SK-N-MC (cell line): ENCODE measurements around the gene ATL1.
"Not testable (repeated sequence)": the region's sequence is repeated elsewhere in the genome, so short reads cannot be mapped to it uniquely, and the experiment has no call there.

Experiments
- DNase-seq: peaks from one replicate; pipeline ENCODE4 v3.0.0-alpha.2; 2011; ENCODE audit warnings: low read depth, low spot score
- H3K27ac ChIP-seq: fragments of 200-600 bp; sonication (generic); 2 replicates; pipeline ENCODE4 v1.5.1; 2016; ENCODE audit warnings: mixed run types
- H3K36me3 ChIP-seq: fragments of 200-600 bp; sonication (generic); 2 replicates; pipeline ENCODE4 v1.6.1; 2017; ENCODE audit warnings: antibody characterized with exemption, low read length, mixed read lengths; ENCODE audit not compliant: insufficient read depth
- H3K4me3 ChIP-seq: fragments of 200-600 bp; sonication (generic); 2 replicates; pipeline ENCODE4 v1.5.1; 2016
- H3K9ac ChIP-seq: fragments of 200-600 bp; sonication (generic); 2 replicates; pipeline ENCODE4 v1.8.0; 2017; ENCODE audit warnings: mixed run types, mixed read lengths; ENCODE audit not compliant: insufficient read length
- H3K9me3 ChIP-seq: fragments of 200-600 bp; sonication (generic); 2 replicates; pipeline ENCODE4 v1.6.1; 2017; ENCODE audit warnings: low read depth, mild to moderate bottlenecking, antibody characterized with exemption, low read length, moderate library complexity, mixed read lengths
- EZH2 ChIP-seq: fragments of 200-600 bp; sonication (generic); IDR thresholded peaks from one replicate; pipeline ENCODE4 v1.6.1; 2017; ENCODE audit warnings: antibody characterized with exemption
- FOXP2 ChIP-seq: optimal IDR thresholded peaks from 2 replicates; pipeline ENCODE3; 2011; ENCODE audit warnings: mild to moderate bottlenecking, moderate library complexity; ENCODE audit not compliant: insufficient read depth; ENCODE audit errors: extremely low read length, control extremely low read depth
- POLR2AphosphoS5 ChIP-seq: IDR thresholded peaks from 2 replicates; pipeline ENCODE4 v1.6.1; 2012; ENCODE audit warnings: mild to moderate bottlenecking, low read depth, low read length, borderline replicate concordance

Gene ATL1

DNA sequence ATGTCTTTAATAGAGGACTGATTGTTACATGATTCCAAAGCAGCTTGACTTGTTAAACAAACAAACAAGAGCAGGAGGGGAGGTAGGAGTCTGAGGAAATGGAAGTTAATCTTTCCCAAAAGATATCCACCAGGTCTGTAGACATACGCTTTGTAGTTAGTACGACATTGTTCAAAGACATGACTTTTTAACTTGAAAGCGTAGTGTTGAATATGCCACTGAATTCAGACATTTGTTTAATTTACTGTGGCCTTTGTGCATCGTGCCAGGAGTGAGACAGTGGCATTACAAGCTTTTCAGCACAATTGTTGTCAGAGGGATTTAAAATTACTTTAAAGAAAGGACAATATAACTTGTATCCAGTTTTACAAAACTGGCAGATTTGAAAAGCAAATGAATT, 55.1 kb downstream of the ATL1 start:
- Histone ChIP-seq H3K4me3 (no peak overlapping the region), H3K9me3 (no peaks in the 10 kb centered on the region), H3K9ac (no peak overlapping the region), H3K27ac (peak overlapping the region; percentile 33; the same call in 1 of the 2 replicates), H3K36me3 (no peaks in the 10 kb centered on the region)
- TF ChIP-seq EZH2, result no peak
- no peak for TF ChIP-seq FOXP2
- TF ChIP-seq POLR2AphosphoS5, result no peak
- no peak for DNase-seq

DNA sequence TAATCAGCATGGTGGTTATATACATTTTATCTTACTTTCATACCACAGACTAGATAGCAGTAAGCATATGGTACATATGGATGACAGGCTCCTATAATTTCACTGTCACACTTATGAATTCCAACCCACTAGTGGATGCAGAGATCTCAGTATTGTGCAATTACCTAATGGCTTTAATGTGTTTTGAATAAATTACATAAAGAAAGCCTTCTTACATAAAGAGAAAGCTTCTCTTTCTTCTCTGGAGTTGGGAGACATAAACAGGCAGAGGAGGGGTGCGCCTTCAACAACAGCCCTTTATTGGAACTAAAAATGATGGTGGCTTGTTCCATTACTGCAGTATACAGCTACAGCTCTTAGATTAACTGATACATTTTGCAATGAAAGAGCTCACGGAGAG, 55.6 kb downstream of the ATL1 start:
- Histone ChIP-seq H3K9ac (no peak overlapping the region), H3K9me3 (no peaks in the 10 kb centered on the region), H3K27ac (peak overlapping the region; percentile 33; the same call in 1 of the 2 replicates), H3K36me3 (no peaks in the 10 kb centered on the region), H3K4me3 (no peak overlapping the region)
- no peak for DNase-seq
- no peak for TF ChIP-seq FOXP2

DNA sequence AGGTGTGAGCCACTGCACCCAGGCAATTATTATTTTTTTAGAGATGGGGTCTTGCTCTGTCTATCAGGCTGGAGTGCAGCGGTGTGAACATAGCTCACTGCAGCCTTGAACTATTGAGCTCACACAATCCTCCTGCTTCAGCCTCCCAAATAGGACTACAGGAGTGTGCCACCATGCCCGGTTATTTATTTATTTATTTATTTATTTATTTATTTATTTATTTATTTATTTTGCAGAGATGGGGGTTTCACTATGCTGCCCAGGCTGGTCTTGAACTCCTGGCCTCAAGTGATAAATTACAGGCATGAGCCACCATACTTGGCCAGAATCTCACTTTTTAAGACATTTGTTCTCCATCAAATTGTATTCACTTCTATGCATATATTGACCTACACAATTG, 56.3 kb downstream of the ATL1 start:
- H3K27ac ChIP-seq, result no peak overlapping the region
- no peaks in the 10 kb centered on the region for H3K9me3 ChIP-seq
- TF ChIP-seq EZH2 (no peak), POLR2AphosphoS5 (no peak), FOXP2 (no peak)
- no peaks in the 10 kb centered on the region for H3K36me3 ChIP-seq
- H3K9ac ChIP-seq, result no peak overlapping the region
- H3K4me3 ChIP-seq, result no peak overlapping the region
- DNase-seq, result no peak

DNA sequence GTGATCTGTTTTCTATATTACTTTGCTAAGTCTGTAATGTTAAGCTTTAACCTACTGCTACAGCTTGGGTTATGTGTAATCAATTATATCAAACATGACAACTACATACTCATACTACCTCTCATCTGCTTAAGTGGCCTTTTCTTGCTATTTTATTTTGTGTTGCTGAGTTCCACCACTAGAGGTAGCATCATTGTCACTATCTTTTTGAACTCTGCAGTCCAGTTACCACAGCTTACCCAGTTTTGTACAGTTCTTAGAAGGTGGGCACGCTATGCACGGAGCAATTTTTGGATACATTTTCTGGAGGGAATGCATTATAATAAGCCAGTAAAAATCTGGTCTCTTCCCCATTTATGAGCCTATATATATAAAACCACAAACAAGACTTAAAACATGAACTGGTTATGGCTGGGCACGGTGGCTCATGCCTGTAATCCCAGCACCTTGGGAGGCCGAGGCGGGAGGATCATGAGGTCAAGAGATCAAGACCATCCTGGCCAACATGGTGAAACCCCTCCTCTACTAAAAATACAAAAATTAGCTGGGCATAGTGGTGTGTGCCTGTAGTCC, 59.7 kb downstream of the ATL1 start:
- H3K36me3 ChIP-seq, result no peaks in the 10 kb centered on the region
- DNase-seq, result no peak
- no peak overlapping the region for H3K9ac ChIP-seq
- TF ChIP-seq POLR2AphosphoS5, result no peak
- TF ChIP-seq EZH2, result no peak
- no peak for TF ChIP-seq FOXP2
- H3K27ac ChIP-seq, result no peak overlapping the region
- no peaks in the 10 kb centered on the region for H3K9me3 ChIP-seq
- no peak overlapping the region for H3K4me3 ChIP-seq

DNA sequence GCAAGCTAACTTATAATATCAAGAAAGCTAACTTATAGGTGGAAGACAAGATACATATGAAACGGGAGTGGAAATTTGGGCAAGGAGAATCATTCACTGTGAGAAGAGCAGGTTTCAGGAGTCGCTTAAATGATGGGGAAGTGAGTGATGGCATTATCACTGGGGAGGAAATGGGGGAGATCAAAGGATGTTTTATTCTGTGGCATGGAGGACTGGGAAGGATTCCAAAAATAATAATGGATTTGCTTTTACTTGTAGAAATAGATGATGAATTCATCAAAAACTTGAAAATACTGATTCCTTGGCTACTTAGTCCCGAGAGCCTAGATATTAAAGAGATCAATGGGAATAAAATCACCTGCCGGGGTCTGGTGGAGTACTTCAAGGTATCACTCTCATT, 60.4 kb downstream of the ATL1 start:
- H3K9ac ChIP-seq, result no peak overlapping the region
- no peak overlapping the region for H3K4me3 ChIP-seq
- TF ChIP-seq POLR2AphosphoS5 (no peak), FOXP2 (no peak), EZH2 (no peak)
- H3K27ac ChIP-seq, result no peak overlapping the region
- DNase-seq, result no peak
- no peaks in the 10 kb centered on the region for H3K9me3 ChIP-seq
- H3K36me3 ChIP-seq, result no peaks in the 10 kb centered on the region

DNA sequence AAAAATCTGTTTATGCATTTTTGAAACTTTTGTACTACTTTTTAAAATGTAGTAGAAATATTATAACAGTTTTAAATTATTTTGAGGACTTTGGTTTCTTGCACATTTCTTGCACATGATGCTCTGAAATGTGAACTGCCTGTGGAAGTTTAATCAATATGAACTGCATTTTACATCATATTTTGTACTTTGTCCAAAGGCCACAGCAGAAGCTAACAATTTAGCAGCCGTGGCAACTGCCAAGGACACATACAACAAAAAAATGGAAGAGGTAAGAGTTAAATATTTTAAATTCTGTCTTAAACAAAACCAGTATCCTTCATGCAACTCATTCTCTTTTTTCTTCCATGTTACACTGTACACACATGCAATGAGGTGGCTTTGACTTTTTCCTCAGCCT, 63.0 kb downstream of the ATL1 start:
- no peaks in the 10 kb centered on the region for H3K36me3 ChIP-seq
- DNase-seq, result no peak
- TF ChIP-seq EZH2 (no peak), FOXP2 (no peak), POLR2AphosphoS5 (no peak)
- H3K4me3 ChIP-seq, result no peak overlapping the region
- no peak overlapping the region for H3K9ac ChIP-seq
- H3K27ac ChIP-seq, result no peak overlapping the region
- no peaks in the 10 kb centered on the region for H3K9me3 ChIP-seq

DNA sequence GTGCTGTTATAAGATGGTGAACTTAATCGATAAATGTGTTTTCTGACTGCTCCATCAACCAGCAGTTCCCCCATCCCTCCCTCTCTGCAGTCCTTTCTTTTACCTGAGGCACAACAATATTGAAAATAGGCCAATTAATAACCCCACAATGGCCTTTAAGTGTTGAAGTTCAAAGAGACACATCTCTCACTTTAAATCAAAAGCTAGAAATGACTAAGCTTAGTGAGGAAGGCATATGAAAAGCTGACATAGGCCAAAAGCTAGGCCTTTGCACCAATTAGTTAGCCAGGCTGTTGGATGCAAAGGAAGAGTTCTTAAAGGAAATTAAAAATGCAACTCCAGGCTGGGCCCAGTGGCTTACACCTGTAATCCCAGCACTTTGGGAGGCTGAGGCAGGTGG, 64.5 kb downstream of the ATL1 start:
- H3K4me3 ChIP-seq, result no peak overlapping the region
- no peak for TF ChIP-seq EZH2
- TF ChIP-seq POLR2AphosphoS5, result no peak
- TF ChIP-seq FOXP2, result no peak
- H3K9ac ChIP-seq, result no peak overlapping the region
- no peaks in the 10 kb centered on the region for H3K9me3 ChIP-seq
- no peak overlapping the region for H3K27ac ChIP-seq
- no peak for DNase-seq
- no peaks in the 10 kb centered on the region for H3K36me3 ChIP-seq

DNA sequence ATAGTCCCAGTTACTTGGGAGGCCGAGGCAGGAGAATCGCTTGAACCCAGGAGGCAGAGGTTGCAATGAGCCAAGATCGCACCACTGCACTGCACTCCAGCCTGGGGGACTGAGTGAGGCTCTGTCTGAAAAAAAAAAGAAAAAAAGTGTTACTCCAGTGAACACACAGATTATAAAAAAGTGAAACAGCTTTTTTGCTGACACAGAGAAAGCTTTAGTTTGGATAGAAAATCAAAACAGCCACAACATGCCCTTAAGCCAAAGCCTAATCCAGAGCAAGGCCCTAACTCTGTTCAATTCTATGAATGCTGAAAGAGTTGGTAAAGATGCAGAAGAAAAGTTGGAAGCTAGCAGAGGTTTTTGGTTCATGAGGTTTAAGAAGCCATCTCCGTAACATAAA, 65.0 kb downstream of the ATL1 start:
- not testable (repeated sequence) for H3K9ac ChIP-seq, H3K4me3 ChIP-seq, H3K36me3 ChIP-seq, DNase-seq, H3K27ac ChIP-seq, H3K9me3 ChIP-seq

DNA sequence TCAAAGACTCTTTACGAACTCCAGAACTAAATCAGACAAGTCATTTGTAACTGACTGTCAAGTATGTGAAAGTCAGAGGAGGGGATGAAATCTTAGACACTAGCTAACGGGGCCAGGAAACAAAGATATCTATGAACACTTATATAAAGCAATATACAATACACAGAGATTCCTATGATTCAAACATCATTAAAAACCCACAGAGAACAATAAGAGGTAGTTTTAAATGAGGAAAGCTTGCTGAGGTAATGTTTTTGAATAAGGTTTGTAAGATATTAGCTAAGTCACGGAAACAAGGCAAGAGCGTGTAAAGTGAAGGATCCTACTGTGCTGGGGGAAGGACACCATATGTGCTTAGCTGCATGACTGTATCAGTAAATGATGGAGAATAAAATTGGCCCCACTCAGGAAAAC, 71.5 kb downstream of the ATL1 start:
- H3K27ac ChIP-seq, result peak overlapping the region; percentile 56
- DNase-seq, result no peak
- H3K36me3 ChIP-seq, result no peaks in the 10 kb centered on the region; the same call in 1 of the 2 replicates
- H3K9me3 ChIP-seq, result no peaks in the 10 kb centered on the region
- H3K4me3 ChIP-seq, result no peak overlapping the region
- TF ChIP-seq EZH2, result no peak
- TF ChIP-seq FOXP2, result no peak
- no peak for TF ChIP-seq POLR2AphosphoS5
- no peak overlapping the region for H3K9ac ChIP-seq
